SH-SY5Y (cell line): ENCODE data around the gene CDPF1.

Experiments
- GATA2 ChIP-seq: IDR thresholded peaks from 2 replicates; pipeline ENCODE4 v1.6.1; 2011; ENCODE audit warnings: mild to moderate bottlenecking, low read depth, low read length
- GATA3 ChIP-seq: IDR thresholded peaks from 2 replicates; pipeline ENCODE4 v1.6.1; 2011; ENCODE audit warnings: low read depth, mild to moderate bottlenecking, low read length, moderate library complexity

- TF ChIP-seq GATA3: no peak
- TF ChIP-seq GATA2: no peak
These were observed 35.9 kb downstream of the CDPF1 start for GRCh38 chr22:46214149-46214548.
